GM23338 (cell line): ENCODE results near the gene TUBB2A.
"Not testable (repeated sequence)": the region's sequence is repeated elsewhere in the genome, so short reads cannot be mapped to it uniquely, and the experiment has no call there.

Experiments used
- CTCF ChIP-seq, 2 experiments: fragments of 200-600 bp in 1 of 2; sonication (generic) in 1 of 2; conservative IDR thresholded peaks; 2 replicates each; pipeline versions ENCODE4 v1.5.1 to v1.6.1; 2016 to 2017; ENCODE audit warnings: antibody characterized with exemption in 2 of 2, low read depth in 2 of 2, mild to moderate bottlenecking in 2 of 2, moderate library complexity in 1 of 2
- EZH2 ChIP-seq: fragments of 200-600 bp; sonication (generic); IDR thresholded peaks from one replicate; pipeline ENCODE4 v1.8.0; 2017; ENCODE audit warnings: antibody characterized with exemption, mild to moderate bottlenecking, low read depth; ENCODE audit not compliant: unreplicated experiment
- EZH2phosphoT487 ChIP-seq: fragments of 200-600 bp; sonication (generic); IDR thresholded peaks from one replicate; pipeline ENCODE4 v1.8.1; 2018; ENCODE audit warnings: antibody characterized with exemption; ENCODE audit not compliant: unreplicated experiment
- JUNB ChIP-seq: IDR thresholded peaks from one replicate; pipeline ENCODE4 v1.6.1; 2016; ENCODE audit warnings: antibody characterized with exemption; ENCODE audit not compliant: unreplicated experiment
- POLR2AphosphoS5 ChIP-seq: IDR thresholded peaks from 2 replicates; pipeline ENCODE4 v1.6.1; 2016; ENCODE audit warnings: antibody characterized with exemption, low read depth
- ZNF331 ChIP-seq: fragments of 250-450 bp; sonication (Bioruptor Pico); IDR thresholded peaks from 2 replicates; pipeline ENCODE4 v1.5.0; 2020; ENCODE audit warnings: low read depth, mild to moderate bottlenecking, moderate library complexity

GRCh38 chr6:3155416-3155815, 1.9 kb downstream of the TUBB2A start:
- TF ChIP-seq JUNB; CTCF (conservative IDR thresholded peaks at IDR 0.05; ENCODE audit: low read depth in 2 of 2); EZH2; ZNF331 (CRISPR knock-in tag); EZH2phosphoT487; POLR2AphosphoS5: not testable (repeated sequence)
